ENCODE results near the gene LTO1. TPM values are rescaled to one million over a fixed set of nuclear protein-coding genes. Genes with fewer than 3 reads are reported as not detected.

LTO1 gene
- total RNA-seq, 1 experiment from 2014 or later = 25.3 TPM

DNA sequence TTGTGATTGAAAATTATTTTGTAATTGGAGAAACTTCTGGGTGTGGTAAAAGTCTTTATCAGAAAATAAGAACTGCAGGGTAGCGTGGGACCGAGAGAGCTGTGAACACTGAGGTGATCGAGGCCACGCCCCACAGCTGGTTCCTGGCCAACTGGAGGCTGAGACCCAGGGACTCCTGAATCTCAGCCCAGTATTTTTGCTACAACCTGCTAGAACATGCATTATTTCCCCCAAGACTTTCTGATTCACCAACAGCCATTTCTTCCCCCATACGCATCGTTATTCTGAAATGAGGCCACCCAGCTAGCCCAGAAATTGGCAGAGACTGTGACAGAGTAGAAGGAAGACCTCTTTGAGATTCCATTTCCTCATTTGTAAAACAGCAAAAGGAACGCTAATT is 32.0 kb upstream of the LTO1 start:
- H3K9me3 ChIP-seq (ENCODE audit: control insufficient read depth, low read depth, low read length) = no peaks in the 10 kb centered on the region
- no peaks in the 10 kb centered on the region for H3K9me3 Mint-ChIP-seq
- H3K23me2 ChIP-seq (ENCODE audit: insufficient read length, low read depth, low read length, poor library complexity, severe bottlenecking) = peaks cover 18% of the 10 kb centered on the region
- no peak overlapping the region for H2BK5ac ChIP-seq (ENCODE audit: insufficient read length, low read length)
- H3T11ph ChIP-seq (ENCODE audit: low read length) = no peak overlapping the region
- H3K27ac ChIP-seq (ENCODE audit: insufficient read length, low read depth, low read length) = no peak overlapping the region
- H4K20me1 ChIP-seq (ENCODE audit: control insufficient read depth, insufficient read depth, insufficient read length) = peaks cover 2% of the 10 kb centered on the region
- no peak overlapping the region for H3K23ac ChIP-seq (ENCODE audit: insufficient read length, low read depth, low read length)
- no peak overlapping the region for H3K27ac Mint-ChIP-seq
- H3K4me3 Mint-ChIP-seq = no peak overlapping the region; a peak in 1 of 5 replicates
- H2BK12ac ChIP-seq (ENCODE audit: insufficient read length, low read depth, low read length) = no peak overlapping the region
- no peak for DNase-seq
- no peak overlapping the region for H3K18ac ChIP-seq (ENCODE audit: insufficient read length, low read depth, low read length)
- H3K4me2 ChIP-seq (ENCODE audit: insufficient read depth, insufficient read length, low read length) = no peak overlapping the region
- TF ChIP-seq, protein P1, sequence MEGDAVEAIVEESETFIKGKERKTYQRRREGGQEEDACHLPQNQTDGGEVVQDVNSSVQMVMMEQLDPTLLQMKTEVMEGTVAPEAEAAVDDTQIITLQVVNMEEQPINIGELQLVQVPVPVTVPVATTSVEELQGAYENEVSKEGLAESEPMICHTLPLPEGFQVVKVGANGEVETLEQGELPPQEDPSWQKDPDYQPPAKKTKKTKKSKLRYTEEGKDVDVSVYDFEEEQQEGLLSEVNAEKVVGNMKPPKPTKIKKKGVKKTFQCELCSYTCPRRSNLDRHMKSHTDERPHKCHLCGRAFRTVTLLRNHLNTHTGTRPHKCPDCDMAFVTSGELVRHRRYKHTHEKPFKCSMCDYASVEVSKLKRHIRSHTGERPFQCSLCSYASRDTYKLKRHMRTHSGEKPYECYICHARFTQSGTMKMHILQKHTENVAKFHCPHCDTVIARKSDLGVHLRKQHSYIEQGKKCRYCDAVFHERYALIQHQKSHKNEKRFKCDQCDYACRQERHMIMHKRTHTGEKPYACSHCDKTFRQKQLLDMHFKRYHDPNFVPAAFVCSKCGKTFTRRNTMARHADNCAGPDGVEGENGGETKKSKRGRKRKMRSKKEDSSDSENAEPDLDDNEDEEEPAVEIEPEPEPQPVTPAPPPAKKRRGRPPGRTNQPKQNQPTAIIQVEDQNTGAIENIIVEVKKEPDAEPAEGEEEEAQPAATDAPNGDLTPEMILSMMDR (conservative IDR thresholded peaks at IDR 0.05) = no peak
- H3K36me3 Mint-ChIP-seq (ENCODE audit: insufficient read depth in 1 of 3, low read depth in 3 of 3) = no peaks in the 10 kb centered on the region
- no peaks in the 10 kb centered on the region for H3K79me2 ChIP-seq (ENCODE audit: insufficient read depth, low read length)
- H3K79me1 ChIP-seq (ENCODE audit: insufficient read depth, low read depth, low read length, poor library complexity, severe bottlenecking) = no peaks in the 10 kb centered on the region
- H4K5ac ChIP-seq (ENCODE audit: insufficient read length, low read depth, low read length) = no peak overlapping the region
- no peak overlapping the region for H2BK120ac ChIP-seq (ENCODE audit: low read depth, low read length, poor library complexity, severe bottlenecking)
- H2AFZ ChIP-seq (ENCODE audit: low read length) = no peak overlapping the region
- peaks cover 3% of the 10 kb centered on the region; the same call in 1 of the 2 replicates for H3K4me1 ChIP-seq (ENCODE audit: insufficient read depth, low read length)
- peaks cover 31 to 44% of the 10 kb centered on the region in 2 experiments for H3K4me1 Mint-ChIP-seq
- WGBS (ENCODE audit: extremely low coverage, insufficient read length, low lambda C conversion rate) = no CpG with 5 or more reads among the region's 7 CpGs
- H3K27me3 Mint-ChIP-seq (ENCODE audit: low read depth) = peaks cover 40% of the 10 kb centered on the region
- no peak overlapping the region for H2AK5ac ChIP-seq (ENCODE audit: insufficient read length, low read length)
- H2BK20ac ChIP-seq (ENCODE audit: low read depth, low read length, poor library complexity, severe bottlenecking) = no peak overlapping the region
- H2BK15ac ChIP-seq (ENCODE audit: low read depth, low read length) = no peak overlapping the region
- no peak overlapping the region for H4K91ac ChIP-seq (ENCODE audit: insufficient read length, low read depth, low read length)
- H3K27me3 ChIP-seq (ENCODE audit: insufficient read depth, low read length) = peaks cover 2% of the 10 kb centered on the region; the same call in 1 of the 2 replicates
- H3K9ac ChIP-seq (ENCODE audit: extremely low read depth, insufficient read length, low read length) = no peak overlapping the region
- no peak overlapping the region for H4K8ac ChIP-seq (replicated peaks; ENCODE audit: insufficient read length, low read depth, low read length)
- no peak overlapping the region for H3K4ac ChIP-seq (ENCODE audit: low read depth, low read length)
- no peak overlapping the region for H3K14ac ChIP-seq (ENCODE audit: insufficient read depth, low read length)
- H3K56ac ChIP-seq (ENCODE audit: insufficient read length, low read depth, low read length) = no peak overlapping the region
